ENCODE measurements around the gene FRMD8.

FRMD8 gene

GRCh38 chr11:65434667-65435410, 48.4 kb downstream of the FRMD8 start:
- no CpG with 5 or more reads among the region's 5 CpGs for WGBS (ENCODE audit: extremely low coverage, insufficient coverage, low lambda C conversion rate)
- Histone ChIP-seq H3K79me2 (ENCODE audit: control insufficient read depth, insufficient read depth, low read length) (no peaks in the 10 kb centered on the region), H3K36me3 (ENCODE audit: control insufficient read depth, insufficient read depth, low read length) (no peaks in the 10 kb centered on the region)

GRCh38 chr11:65435411-65435931, 49.0 kb downstream of the FRMD8 start:
- Histone ChIP-seq H3K56ac (ENCODE audit: low read length) (no peak overlapping the region), H4K5ac (ENCODE audit: low read length) (no peak overlapping the region), H3K4ac (ENCODE audit: low read depth, low read length) (no peak overlapping the region), H3K79me2 (ENCODE audit: control insufficient read depth, insufficient read depth, low read length) (no peaks in the 10 kb centered on the region), H3K27ac (ENCODE audit: low read depth, low read length) (no peak overlapping the region), H3K23ac (ENCODE audit: low read length) (no peak overlapping the region), H3K27me3 (ENCODE audit: insufficient read depth, low read length, poor library complexity) (no peaks in the 10 kb centered on the region), H3K4me3 (ENCODE audit: low read length) (no peak overlapping the region), H3K9ac (ENCODE audit: low read length) (no peak overlapping the region), H2BK15ac (replicated peaks; ENCODE audit: low read depth) (no peak overlapping the region), H2AK5ac (ENCODE audit: low read length) (no peak overlapping the region), H3K79me1 (ENCODE audit: low read length) (no peaks in the 10 kb centered on the region), H2BK5ac (ENCODE audit: low read length) (no peak overlapping the region), H4K8ac (ENCODE audit: low read depth, low read length) (no peak overlapping the region), H3K4me2 (ENCODE audit: low read length) (no peak overlapping the region), H3K4me1 (ENCODE audit: control insufficient read depth, low read depth, low read length) (no peaks in the 10 kb centered on the region), H3K18ac (ENCODE audit: low read length) (no peak overlapping the region), H3K36me3 (ENCODE audit: control insufficient read depth, insufficient read depth, low read length) (no peaks in the 10 kb centered on the region), H2BK120ac (ENCODE audit: low read depth, low read length) (no peak overlapping the region)
- no peak for DNase-seq
- no CpG with 5 or more reads among the region's 9 CpGs for WGBS (ENCODE audit: extremely low coverage, insufficient coverage, low lambda C conversion rate)

More at GRCh38 chr11:65434667-65435410, 48.4 kb downstream of the FRMD8 start:
- Histone ChIP-seq H3K4me3 (ENCODE audit: low read length) (no peak overlapping the region), H3K18ac (ENCODE audit: low read length) (no peak overlapping the region), H3K27me3 (ENCODE audit: insufficient read depth, low read length, poor library complexity) (no peaks in the 10 kb centered on the region), H3K4ac (ENCODE audit: low read depth, low read length) (no peak overlapping the region), H3K79me1 (ENCODE audit: low read length) (no peaks in the 10 kb centered on the region), H2BK5ac (ENCODE audit: low read length) (no peak overlapping the region), H2BK15ac (replicated peaks; ENCODE audit: low read depth) (no peak overlapping the region), H4K5ac (ENCODE audit: low read length) (no peak overlapping the region), H3K23ac (ENCODE audit: low read length) (no peak overlapping the region), H3K27ac (ENCODE audit: low read depth, low read length) (no peak overlapping the region), H2AK5ac (ENCODE audit: low read length) (no peak overlapping the region), H3K4me1 (ENCODE audit: control insufficient read depth, low read depth, low read length) (peaks cover 1% of the 10 kb centered on the region), H3K56ac (ENCODE audit: low read length) (no peak overlapping the region), H3K9ac (ENCODE audit: low read length) (no peak overlapping the region), H4K8ac (ENCODE audit: low read depth, low read length) (no peak overlapping the region), H3K4me2 (ENCODE audit: low read length) (no peak overlapping the region), H2BK120ac (ENCODE audit: low read depth, low read length) (no peak overlapping the region)
- DNase-seq, result no peak

- Histone ChIP-seq H3K4me1 (ENCODE audit: control insufficient read depth, low read depth, low read length) (no peaks in the 10 kb centered on the region), H3K4me2 (ENCODE audit: low read length) (no peak overlapping the region), H3K4ac (ENCODE audit: low read depth, low read length) (no peak overlapping the region), H2BK5ac (ENCODE audit: low read length) (no peak overlapping the region), H3K36me3 (ENCODE audit: control insufficient read depth, insufficient read depth, low read length) (no peaks in the 10 kb centered on the region), H3K79me1 (ENCODE audit: low read length) (no peaks in the 10 kb centered on the region), H2AK5ac (ENCODE audit: low read length) (no peak overlapping the region), H3K79me2 (ENCODE audit: control insufficient read depth, insufficient read depth, low read length) (no peaks in the 10 kb centered on the region), H3K27ac (ENCODE audit: low read depth, low read length) (no peak overlapping the region), H3K9ac (ENCODE audit: low read length) (no peak overlapping the region), H4K8ac (ENCODE audit: low read depth, low read length) (no peak overlapping the region), H4K5ac (ENCODE audit: low read length) (no peak overlapping the region), H3K27me3 (ENCODE audit: insufficient read depth, low read length, poor library complexity) (no peaks in the 10 kb centered on the region), H3K18ac (ENCODE audit: low read length) (no peak overlapping the region), H2BK120ac (ENCODE audit: low read depth, low read length) (no peak overlapping the region), H3K23ac (ENCODE audit: low read length) (no peak overlapping the region), H2BK15ac (replicated peaks; ENCODE audit: low read depth) (no peak overlapping the region), H3K4me3 (ENCODE audit: low read length) (no peak overlapping the region), H3K56ac (ENCODE audit: low read length) (no peak overlapping the region)
- no CpG with 5 or more reads among the region's 8 CpGs for WGBS (ENCODE audit: extremely low coverage, insufficient coverage, low lambda C conversion rate)
- DNase-seq, result no peak
Observed at GRCh38 chr11:65435981-65436411, 49.6 kb downstream of the FRMD8 start.

- H3K9ac ChIP-seq (ENCODE audit: low read length), result no peak overlapping the region
- DNase-seq, result no peak
- no peaks in the 10 kb centered on the region for H3K27me3 ChIP-seq (ENCODE audit: insufficient read depth, low read length, poor library complexity)
- no CpG with 5 or more reads among the region's 5 CpGs for WGBS (ENCODE audit: extremely low coverage, insufficient coverage, low lambda C conversion rate)
- H3K79me2 ChIP-seq (ENCODE audit: control insufficient read depth, insufficient read depth, low read length), result no peaks in the 10 kb centered on the region
- no peaks in the 10 kb centered on the region for H3K79me1 ChIP-seq (ENCODE audit: low read length)
- H3K18ac ChIP-seq (ENCODE audit: low read length), result no peak overlapping the region
- no peak overlapping the region for H3K4me2 ChIP-seq (ENCODE audit: low read length)
- H2BK15ac ChIP-seq (replicated peaks; ENCODE audit: low read depth), result no peak overlapping the region
- no peak overlapping the region for H3K4ac ChIP-seq (ENCODE audit: low read depth, low read length)
- no peak overlapping the region for H2BK120ac ChIP-seq (ENCODE audit: low read depth, low read length)
- H3K23ac ChIP-seq (ENCODE audit: low read length), result no peak overlapping the region
- no peak overlapping the region for H3K56ac ChIP-seq (ENCODE audit: low read length)
- H2BK5ac ChIP-seq (ENCODE audit: low read length), result no peak overlapping the region
- no peaks in the 10 kb centered on the region for H3K4me1 ChIP-seq (ENCODE audit: control insufficient read depth, low read depth, low read length)
- H2AK5ac ChIP-seq (ENCODE audit: low read length), result no peak overlapping the region
- H3K4me3 ChIP-seq (ENCODE audit: low read length), result no peak overlapping the region
- H4K5ac ChIP-seq (ENCODE audit: low read length), result no peak overlapping the region
- H3K36me3 ChIP-seq (ENCODE audit: control insufficient read depth, insufficient read depth, low read length), result no peaks in the 10 kb centered on the region
- H4K8ac ChIP-seq (ENCODE audit: low read depth, low read length), result no peak overlapping the region
- H3K27ac ChIP-seq (ENCODE audit: low read depth, low read length), result no peak overlapping the region
Observed at GRCh38 chr11:65436412-65437032, 50.1 kb downstream of the FRMD8 start.

GRCh38 chr11:65437436-65438227, 51.2 kb downstream of the FRMD8 start:
- Histone ChIP-seq H3K56ac (ENCODE audit: low read length) (no peak overlapping the region), H3K23ac (ENCODE audit: low read length) (no peak overlapping the region), H3K79me1 (ENCODE audit: low read length) (no peaks in the 10 kb centered on the region), H3K4me1 (ENCODE audit: control insufficient read depth, low read depth, low read length) (no peaks in the 10 kb centered on the region), H3K36me3 (ENCODE audit: control insufficient read depth, insufficient read depth, low read length) (no peaks in the 10 kb centered on the region), H3K4me2 (ENCODE audit: low read length) (no peak overlapping the region), H4K8ac (ENCODE audit: low read depth, low read length) (no peak overlapping the region), H3K79me2 (ENCODE audit: control insufficient read depth, insufficient read depth, low read length) (no peaks in the 10 kb centered on the region), H3K4me3 (ENCODE audit: low read length) (no peak overlapping the region), H3K18ac (ENCODE audit: low read length) (no peak overlapping the region), H3K4ac (ENCODE audit: low read depth, low read length) (no peak overlapping the region), H3K27ac (ENCODE audit: low read depth, low read length) (no peak overlapping the region), H2BK5ac (ENCODE audit: low read length) (no peak overlapping the region), H2BK120ac (ENCODE audit: low read depth, low read length) (no peak overlapping the region), H3K9ac (ENCODE audit: low read length) (no peak overlapping the region), H4K5ac (ENCODE audit: low read length) (no peak overlapping the region), H2AK5ac (ENCODE audit: low read length) (no peak overlapping the region), H3K27me3 (ENCODE audit: insufficient read depth, low read length, poor library complexity) (no peaks in the 10 kb centered on the region), H2BK15ac (replicated peaks; ENCODE audit: low read depth) (no peak overlapping the region)
- no peak for DNase-seq
- no CpG with 5 or more reads among the region's 14 CpGs for WGBS (ENCODE audit: extremely low coverage, insufficient coverage, low lambda C conversion rate)

Measured in mesendoderm (in vitro differentiated cells).